Activated naive CD4-positive, alpha-beta T cell treated with anti-CD3 and anti-CD28 coated beads, Interleukin-2, amount 50 U/mL, for 72 hours (primary cell): ENCODE results near the gene RBM24. TPM values are rescaled to one million over a fixed set of nuclear protein-coding genes. Genes with fewer than 3 reads are reported as not detected.
"Not testable (repeated sequence)": the region's sequence is repeated elsewhere in the genome, so short reads cannot be mapped to it uniquely, and the experiment has no call there.

Experiments
- ATAC-seq, 2 donors: fragments of 150-1000 bp; cut with Tn5 transposase; 2 replicates each; pipeline ENCODE4 v1.10.0; 2021; ENCODE audit warnings: mild to moderate bottlenecking in 2 of 2, moderate library complexity in 2 of 2
- DNase-seq, 2 donors: peaks; one replicate each; pipeline ENCODE4 v3.0.0; 2021 to 2022; ENCODE audit warnings: low spot score in 2 of 2
- H3K27ac Mint-ChIP-seq, 2 donors: one replicate each; pipeline ENCODE4 v1.8.0; 2022; ENCODE audit warnings: mild to moderate bottlenecking in 2 of 2, mixed read lengths in 2 of 2
- H3K36me3 Mint-ChIP-seq, 2 donors: one replicate each; pipeline ENCODE4 v1.8.0; 2022; ENCODE audit warnings: mixed read lengths in 2 of 2
- H3K9me3 Mint-ChIP-seq, 2 donors: one replicate each; pipeline ENCODE4 v1.8.0; 2022; ENCODE audit warnings: mixed read lengths in 2 of 2
- total RNA-seq, 2 donors: library from RNA; stranded (reverse); gene quantifications; one replicate each; pipeline ENCODE4 v1.2.3, GENCODE V29; 2022

Gene RBM24
- total RNA-seq, 2 donors from 2014 or later, result not detected

DNA sequence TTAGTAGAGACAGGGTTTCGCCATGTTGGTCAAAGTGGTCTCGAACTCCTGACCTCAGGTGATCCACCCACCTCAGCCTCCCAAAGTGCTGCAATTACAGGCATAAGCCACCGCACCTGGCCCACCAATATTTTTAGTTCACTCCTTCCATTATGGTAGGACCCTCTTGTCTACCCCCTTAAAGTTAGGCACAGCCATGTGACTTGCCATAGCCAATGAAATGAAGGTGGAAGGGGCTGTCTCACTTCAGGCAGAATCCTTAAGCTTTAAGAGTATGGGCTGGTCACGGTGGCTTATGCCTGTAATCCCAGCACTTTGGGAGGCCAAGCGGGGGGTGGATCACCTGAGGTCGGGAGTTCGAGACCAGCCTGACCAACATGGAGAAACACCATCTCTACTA, 32.1 kb downstream of the RBM24 start:
- ATAC-seq, H3K36me3 Mint-ChIP-seq, H3K9me3 Mint-ChIP-seq, DNase-seq, H3K27ac Mint-ChIP-seq: not testable (repeated sequence)

DNA sequence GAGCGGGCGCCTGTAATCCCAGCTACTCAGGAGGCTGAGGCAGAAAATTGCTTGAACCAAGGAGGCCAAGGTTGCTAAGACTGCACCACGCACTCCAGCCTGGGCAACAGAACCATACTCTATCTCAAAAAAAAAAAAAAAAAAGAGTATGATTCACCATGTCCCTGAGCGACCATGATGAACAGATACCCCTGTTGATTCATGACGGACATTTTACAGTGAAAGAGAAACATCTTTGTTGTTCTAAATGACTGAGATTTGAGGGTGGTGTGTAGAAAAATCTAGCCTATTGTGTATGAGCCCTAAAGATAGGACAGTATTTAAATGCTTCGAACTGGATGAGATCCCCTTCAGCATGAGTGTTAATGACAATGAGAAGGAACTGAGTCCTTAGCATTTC, 32.8 kb downstream of the RBM24 start:
- ATAC-seq (no peak), DNase-seq (no peak)
- Mint-ChIP-seq H3K27ac (no peak overlapping the region), H3K36me3 (no peaks in the 10 kb centered on the region), H3K9me3 (peaks cover 7% of the 10 kb centered on the region in 2 donors)

DNA sequence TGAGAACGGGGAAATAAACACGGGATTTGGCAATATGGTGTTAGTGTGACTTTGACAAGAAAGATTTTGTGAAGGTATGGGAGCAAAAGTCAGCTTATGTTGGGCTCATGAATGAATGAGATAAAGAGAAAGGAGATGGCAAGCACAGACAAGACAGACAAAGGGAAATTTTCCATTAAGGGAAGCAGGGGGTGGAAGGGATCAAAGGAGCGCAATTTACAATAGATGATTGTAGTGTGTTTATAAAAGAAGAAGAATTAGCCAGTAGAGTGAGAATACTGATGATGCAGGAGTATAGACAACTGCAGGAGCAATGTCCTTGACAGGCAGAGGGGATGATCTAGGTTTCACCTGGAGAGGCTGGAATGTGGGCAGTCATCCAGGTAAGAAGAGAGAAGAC, 34.1 kb downstream of the RBM24 start:
- H3K9me3 Mint-ChIP-seq, result peaks cover 7% of the 10 kb centered on the region in 2 donors
- DNase-seq (no peak), ATAC-seq (no peak)
- no peak overlapping the region for H3K27ac Mint-ChIP-seq
- no peaks in the 10 kb centered on the region for H3K36me3 Mint-ChIP-seq

DNA sequence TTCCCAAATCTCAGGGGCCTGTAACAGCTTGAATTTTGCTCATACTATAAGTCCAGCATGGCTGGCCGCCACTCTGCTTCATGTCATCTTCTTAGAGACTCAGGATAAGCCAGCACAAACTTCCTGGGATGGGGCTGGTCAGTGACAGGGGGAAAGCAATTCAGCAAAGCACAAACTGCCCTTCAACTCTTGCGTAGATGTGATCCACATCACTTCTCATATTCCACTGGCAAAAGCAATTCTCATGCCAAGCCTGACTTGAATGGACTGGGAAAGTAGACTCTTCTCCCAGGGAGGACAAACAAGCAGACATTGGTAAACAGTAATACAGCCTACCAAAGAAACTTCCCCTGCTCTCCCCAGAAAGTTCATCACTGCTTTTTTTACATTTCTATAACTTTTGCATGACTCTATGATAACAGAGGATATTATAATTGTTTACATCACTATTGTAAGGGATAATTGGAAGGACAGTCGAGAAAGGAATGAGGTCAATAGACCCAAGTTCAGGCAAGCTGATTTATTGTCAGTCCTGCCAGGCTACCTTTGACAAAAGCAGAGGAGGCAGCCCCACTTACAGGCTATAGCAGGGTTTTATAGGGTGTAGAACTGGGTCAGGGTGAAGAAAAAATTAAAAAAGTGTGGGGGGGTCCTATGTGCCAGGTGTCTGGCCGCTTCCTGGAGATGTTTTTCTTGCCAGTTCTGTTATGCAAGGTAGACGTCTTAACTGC, 37.4 kb downstream of the RBM24 start:
- H3K36me3 Mint-ChIP-seq, result no peaks in the 10 kb centered on the region
- peaks cover 7% of the 10 kb centered on the region in 2 donors for H3K9me3 Mint-ChIP-seq
- ATAC-seq, result no peak
- no peak for DNase-seq
- no peak overlapping the region for H3K27ac Mint-ChIP-seq

DNA sequence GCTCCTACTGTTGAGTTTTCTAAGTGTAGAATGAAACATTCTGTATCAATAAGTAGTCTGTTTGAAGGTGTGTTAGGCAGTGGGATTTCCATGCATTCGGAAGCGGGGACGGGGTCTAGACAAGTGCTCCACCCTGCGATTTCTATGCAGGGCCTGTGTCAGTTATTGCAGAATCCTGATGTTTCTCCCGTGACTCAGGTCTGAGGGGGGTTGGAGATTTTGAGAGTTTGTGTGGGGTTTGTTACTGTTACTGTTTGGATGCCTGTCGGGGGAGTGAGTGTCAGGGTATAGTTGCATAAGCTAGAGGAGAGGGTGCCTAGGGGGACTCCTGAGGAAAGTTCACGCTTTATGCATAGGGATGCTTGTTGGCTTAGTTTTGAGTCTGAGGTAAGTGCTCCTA, 39.1 kb downstream of the RBM24 start:
- H3K9me3 Mint-ChIP-seq, H3K27ac Mint-ChIP-seq, H3K36me3 Mint-ChIP-seq, DNase-seq, ATAC-seq: not testable (repeated sequence)

DNA sequence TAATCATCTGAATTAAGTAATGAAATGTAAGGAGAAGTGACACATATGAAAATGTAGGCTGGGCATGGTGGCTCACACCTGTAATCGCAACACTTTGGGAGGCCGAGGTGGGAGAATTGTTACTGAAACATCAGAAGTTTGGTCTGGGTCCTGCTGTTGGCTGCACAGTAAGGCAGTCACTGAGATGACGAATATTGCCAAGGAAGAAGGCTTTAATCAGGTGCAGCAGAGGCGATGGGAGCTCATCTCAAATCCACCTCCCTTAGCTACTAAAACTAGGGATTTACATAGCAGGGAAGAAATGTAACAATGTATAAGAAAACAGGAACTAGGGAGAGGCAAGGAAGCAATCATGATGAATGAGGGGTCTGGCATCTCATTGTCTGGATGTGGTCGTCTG, 50.1 kb downstream of the RBM24 start:
- ATAC-seq, result no peak
- Mint-ChIP-seq H3K27ac (no peak overlapping the region), H3K9me3 (peaks cover 10 to 12% of the 10 kb centered on the region in 2 donors), H3K36me3 (no peaks in the 10 kb centered on the region)
- no peak for DNase-seq

DNA sequence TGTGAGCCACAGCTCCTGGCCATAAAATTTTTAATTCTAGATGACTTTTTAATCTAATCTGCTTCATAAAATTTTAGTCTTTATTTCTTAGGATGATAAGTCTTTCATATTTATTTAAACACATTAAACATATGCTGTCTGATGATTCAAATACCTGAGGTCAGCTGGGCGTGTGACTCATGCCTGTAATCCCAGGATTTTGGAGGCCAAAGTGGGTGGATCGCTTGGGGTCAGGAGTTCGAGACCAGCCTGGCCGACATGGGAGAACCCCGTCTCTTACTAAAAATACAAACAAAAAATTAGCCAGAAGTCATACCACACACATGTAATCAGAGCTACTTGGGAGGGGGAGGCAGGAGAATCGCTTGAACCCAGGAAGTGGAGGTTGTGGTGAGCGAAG, 53.1 kb downstream of the RBM24 start:
- DNase-seq, result no peak
- Mint-ChIP-seq H3K36me3 (no peaks in the 10 kb centered on the region), H3K27ac (no peak overlapping the region), H3K9me3 (peaks cover 10 to 12% of the 10 kb centered on the region in 2 donors)
- no peak for ATAC-seq

DNA sequence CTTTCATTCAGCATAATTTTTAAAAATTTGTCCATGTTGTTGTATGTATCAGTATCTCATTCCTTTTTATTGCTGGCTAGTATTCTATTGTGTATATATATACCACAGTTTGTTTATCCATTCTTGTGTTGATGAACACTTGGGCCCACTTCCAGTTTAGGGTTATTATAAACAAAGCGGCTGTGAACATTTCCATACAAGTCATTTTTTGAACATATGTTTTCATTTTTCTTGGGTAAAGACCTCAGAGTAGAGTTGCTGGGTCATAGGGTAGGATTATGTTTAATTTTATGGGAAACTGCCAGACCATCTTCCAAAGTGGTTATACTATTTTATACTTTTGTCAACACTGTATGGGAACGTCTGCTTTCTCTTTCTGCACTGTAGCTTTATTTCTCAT, 55.3 kb downstream of the RBM24 start:
- Mint-ChIP-seq H3K9me3 (peaks cover under 1 to 9% of the 10 kb centered on the region in 2 donors), H3K27ac (no peak overlapping the region), H3K36me3 (no peaks in the 10 kb centered on the region)
- ATAC-seq (no peak), DNase-seq (no peak)

DNA sequence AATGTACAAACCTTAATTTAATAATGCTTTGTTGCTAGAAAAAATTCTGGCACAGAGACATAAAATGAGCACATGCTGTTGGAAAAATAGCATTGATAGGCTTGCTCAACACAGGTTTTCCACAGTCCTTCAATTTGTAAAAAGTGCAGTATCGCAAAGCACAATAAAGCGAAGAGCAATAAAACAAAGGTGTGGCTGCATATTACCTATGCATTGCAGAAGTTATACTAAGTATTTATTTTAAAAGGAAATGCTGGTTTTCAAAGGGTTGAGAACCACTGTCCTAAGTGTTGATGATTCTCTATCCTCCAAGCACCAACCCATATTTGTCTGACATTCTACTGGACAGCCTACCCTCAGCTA, 58.1 kb downstream of the RBM24 start:
- Mint-ChIP-seq H3K36me3 (no peaks in the 10 kb centered on the region), H3K27ac (no peak overlapping the region), H3K9me3 (peaks cover 6 to 9% of the 10 kb centered on the region in 2 donors)
- ATAC-seq (no peak), DNase-seq (no peak)

DNA sequence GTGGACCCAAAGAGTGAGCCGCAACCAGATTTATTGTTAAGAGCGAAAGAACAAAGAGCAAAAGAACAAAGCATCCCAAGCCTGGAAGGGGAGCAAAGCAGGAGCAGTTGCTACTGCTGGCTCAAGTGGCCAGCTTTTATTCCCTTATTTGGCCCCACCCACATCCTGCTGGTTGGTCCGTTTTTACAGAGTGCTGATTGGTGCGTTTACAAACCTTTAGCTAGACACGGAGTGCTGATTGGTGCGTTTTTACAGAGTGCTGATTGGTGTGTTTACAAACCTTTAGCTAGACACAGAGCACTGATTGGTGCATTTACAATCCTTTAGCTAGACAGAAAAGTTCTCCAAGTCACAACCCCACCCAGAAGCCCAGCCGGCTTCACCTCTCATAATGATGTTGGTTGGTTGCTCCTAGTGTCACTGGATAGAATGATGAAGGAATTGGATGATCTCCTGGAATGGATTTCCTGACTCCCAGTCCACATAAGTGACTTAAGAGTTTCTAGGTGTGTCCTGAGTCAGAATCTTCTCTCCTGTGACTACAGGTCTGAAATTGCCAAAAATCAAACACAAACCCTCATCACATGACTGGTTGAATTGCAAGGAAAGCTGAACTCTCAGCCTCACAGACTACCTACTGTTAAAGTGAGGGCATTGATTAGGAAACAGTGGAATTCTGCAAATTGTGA, 60.1 kb downstream of the RBM24 start:
- Mint-ChIP-seq H3K27ac (no peak overlapping the region), H3K9me3 (peaks cover 6 to 9% of the 10 kb centered on the region in 2 donors), H3K36me3 (no peaks in the 10 kb centered on the region)
- no peak for ATAC-seq
- DNase-seq, result no peak

DNA sequence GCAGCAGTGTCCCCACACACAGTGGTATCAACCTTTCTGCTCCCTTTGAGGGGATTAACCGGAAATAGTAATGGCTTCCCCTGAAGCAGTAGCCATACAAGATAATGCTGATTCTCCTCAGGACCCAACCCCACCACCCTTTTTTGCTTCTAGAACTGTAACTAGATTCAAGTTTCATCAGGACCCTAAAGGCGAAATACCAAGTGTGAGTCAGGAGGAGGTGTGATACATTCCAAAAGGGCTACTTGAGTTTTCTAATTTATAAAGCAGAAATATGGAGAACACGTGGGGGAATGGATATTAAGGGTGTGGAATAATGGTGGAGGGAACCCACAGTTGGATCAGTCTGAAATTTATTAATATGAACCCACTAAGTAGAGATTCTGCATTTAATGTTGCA, 60.7 kb downstream of the RBM24 start:
- Mint-ChIP-seq H3K27ac (no peak overlapping the region), H3K9me3 (peaks cover 6 to 9% of the 10 kb centered on the region in 2 donors), H3K36me3 (no peaks in the 10 kb centered on the region)
- DNase-seq, result no peak
- ATAC-seq, result no peak

DNA sequence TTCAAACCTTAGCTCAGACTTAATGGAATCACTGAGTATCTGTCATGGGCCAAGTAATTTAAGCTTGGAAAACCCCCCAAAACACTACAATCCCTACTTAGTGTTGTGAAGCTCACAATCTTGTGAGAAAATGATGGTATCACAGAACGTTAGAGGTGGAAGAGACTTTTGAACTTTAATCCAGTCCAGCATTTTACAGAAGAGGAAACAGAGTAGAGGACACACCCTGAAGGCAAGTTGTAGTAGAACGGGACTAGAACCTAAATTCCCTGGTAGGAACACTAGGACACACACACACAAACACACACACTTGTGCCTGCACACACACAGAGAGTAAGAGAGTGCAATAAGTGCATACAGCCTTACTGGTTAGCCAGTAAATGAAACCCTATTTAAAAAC, 62.1 kb downstream of the RBM24 start:
- H3K27ac Mint-ChIP-seq, result no peak overlapping the region
- H3K9me3 Mint-ChIP-seq, result peaks cover 6 to 9% of the 10 kb centered on the region in 2 donors
- ATAC-seq (no peak), DNase-seq (no peak)
- no peaks in the 10 kb centered on the region for H3K36me3 Mint-ChIP-seq

Other genes with a start within 250 kb of the RBM24 start
- under 1 TPM in 1 of 2 donors, not detected in 1; 0.43 TPM for gene STMND1, start 179.3 kb upstream of the RBM24 start, total RNA-seq
- not detected for gene CAP2, start 112.2 kb downstream of the RBM24 start, total RNA-seq